Right cardiac atrium (tissue), 5 donors: ENCODE data around the gene SDK2. TPM values are rescaled to one million over a fixed set of nuclear protein-coding genes. Genes with fewer than 3 reads are reported as not detected.

ENCODE experiments used
- ATAC-seq, 2 donors: fragments of 200-7000 bp; cut with Tn5 transposase; one replicate each; pipeline versions ENCODE4 v1.8.0 to v1.9.1; 2020; ENCODE audit warnings: moderate library complexity in 2 of 2, mild to moderate bottlenecking in 1 of 2
- DNase-seq, 3 donors: peaks; one replicate each; pipeline ENCODE4 v3.0.0-alpha.2; 2020
- H3K27ac ChIP-seq: one replicate; pipeline ENCODE4 v1.5.1; 2013; ENCODE audit warnings: mild to moderate bottlenecking, low read length, control low read depth, moderate library complexity
- H3K27me3 ChIP-seq: one replicate; pipeline ENCODE4 v1.6.1; 2013; ENCODE audit not compliant: control insufficient read depth, insufficient read depth
- H3K4me1 ChIP-seq: one replicate; pipeline ENCODE4 v1.6.1; 2013; ENCODE audit warnings: low read length; ENCODE audit not compliant: control insufficient read depth, insufficient read depth
- H3K4me3 ChIP-seq: one replicate; pipeline ENCODE4 v1.5.1; 2013; ENCODE audit warnings: low read length, control low read depth
- H3K9me3 ChIP-seq: one replicate; pipeline ENCODE4 v1.6.1; 2013; ENCODE audit warnings: low read length; ENCODE audit not compliant: control insufficient read depth
- WGBS: extraction: QIAGEN DNeasy Blood & Tissue Kit; methylation state at CpG from one replicate; pipeline ENCODE4 v1.1.7; 2013; 5-methylcytosine and 5-hydroxymethylcytosine counted together
- intact Hi-C, 4 donors: fragments of 100-400 bp; cut with DNase I; formaldehyde crosslinking; loops; one replicate each; pipeline versions ENCODE4 v1.11.0 to v1.14.0; 2022 to 2023
- polyA plus RNA-seq: library from polyadenylated mRNA; stranded (reverse); fragments of 200-250 nt; gene quantifications from one replicate; pipeline ENCODE4 v1.2.3, GENCODE V29; 2013
- total RNA-seq, 4 donors: library from RNA; stranded (reverse); fragmentation: NEBNext Ultra II Directional; extraction: Animal tissue kit (Norgen Biotek cat#: 25700); gene quantifications; one replicate each; pipeline ENCODE4 v1.2.1, GENCODE V29; 2021
- donor health status: healthy with polysubstance abuse.
- donor health status: DM: no; HTN: yes; CAD: no.
- donor health status: DM: no; HTN: no; CAD: no.
- donor health status: DM: no; HTN: yes; CAD: no; lungs with severe emphysema.
- donor health status: DM: yes; HTN: yes; CAD: no.

SDK2 gene
- total and polyA plus RNA-seq, 5 donors, result 0.77 to 4.4 (median 2.0) TPM

DNA sequence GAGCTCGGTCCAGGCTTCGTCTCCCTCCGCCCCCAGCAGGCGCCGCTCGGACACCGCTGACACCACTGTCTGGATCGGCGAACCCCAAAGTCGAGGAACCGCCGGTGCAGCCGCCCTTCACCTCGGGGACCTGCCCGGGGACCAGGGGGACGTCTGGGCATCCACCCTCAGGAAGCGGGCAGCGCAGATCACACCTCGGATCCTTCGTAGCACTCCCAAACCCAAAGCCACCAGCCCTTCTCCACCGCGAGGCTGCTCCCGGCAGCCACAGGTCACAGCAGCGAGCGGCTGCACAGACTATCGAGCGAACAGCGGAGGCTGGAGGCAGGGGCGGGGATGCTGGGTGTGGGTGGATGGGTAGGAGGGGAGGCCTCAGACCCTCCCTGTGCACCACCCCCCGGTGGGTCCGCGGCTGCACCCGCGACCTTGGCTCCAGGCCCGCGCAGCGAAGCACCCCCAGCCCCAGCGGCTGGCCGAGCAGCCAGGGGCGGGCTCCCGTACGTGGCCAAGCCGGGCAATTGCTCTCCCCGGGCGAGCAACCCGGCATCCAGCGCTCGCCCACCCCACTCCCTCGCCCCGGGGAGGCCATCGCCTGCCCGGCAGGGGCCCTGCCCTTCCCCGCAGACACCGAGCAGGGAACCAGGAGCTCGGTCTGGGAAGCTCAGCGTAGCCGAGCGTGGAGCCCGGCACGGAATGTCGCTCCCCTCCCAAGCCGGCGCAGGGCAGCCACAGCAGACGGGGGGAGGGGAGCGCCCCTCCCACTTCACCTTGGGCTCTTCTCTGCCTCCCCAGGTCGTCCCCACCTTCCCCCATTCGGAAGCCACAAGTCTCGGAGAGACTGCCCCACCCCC lies 1.0 kb downstream of the SDK2 start:
- H3K9me3 ChIP-seq, result no peaks in the 10 kb centered on the region
- no peak overlapping the region for H3K27ac ChIP-seq
- intact Hi-C loops, result loop anchor here in 2 of 4 donors (10.0 kb wide), 2 partner anchors 208 to 532 kb away; no protein-coding TSS in a partner anchor
- ATAC-seq (peak; percentile 30 to 45), DNase-seq (peak in 2 of 3 donors; percentile 46 to 68)
- H3K4me3 ChIP-seq, result peak overlapping the region; percentile 62
- no peaks in the 10 kb centered on the region for H3K4me1 ChIP-seq
- H3K27me3 ChIP-seq, result no peaks in the 10 kb centered on the region
- WGBS, result under 1% methylated on average over 68 of the region's 68 CpGs

DNA sequence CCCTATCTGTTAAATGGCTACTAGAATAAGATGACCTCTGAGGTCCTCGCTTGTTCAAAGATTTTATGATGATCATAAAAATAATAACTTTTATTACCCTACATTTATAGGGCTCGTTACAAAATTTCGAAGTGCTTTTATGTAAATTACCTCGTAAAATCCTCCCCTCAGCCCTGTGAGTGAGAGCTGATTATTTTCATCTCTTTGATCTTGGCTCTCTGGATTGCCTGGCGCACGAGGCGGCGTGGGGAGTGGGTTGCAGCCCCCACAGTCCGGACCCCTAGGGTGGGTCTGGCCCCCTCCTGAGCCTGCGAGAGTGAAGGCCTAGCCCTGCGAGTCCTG lies 1.6 kb downstream of the SDK2 start:
- H3K27ac ChIP-seq, result no peak overlapping the region
- DNase-seq, result no peak
- H3K4me3 ChIP-seq, result no peak overlapping the region
- ATAC-seq, result no peak
- no peaks in the 10 kb centered on the region for H3K27me3 ChIP-seq
- no peaks in the 10 kb centered on the region for H3K9me3 ChIP-seq
- WGBS, result 29% methylated on average over 11 of the region's 11 CpGs
- intact Hi-C loops, result loop anchor here in 2 of 4 donors (10.0 kb wide), 2 partner anchors 208 to 532 kb away; no protein-coding TSS in a partner anchor
- H3K4me1 ChIP-seq, result no peaks in the 10 kb centered on the region

DNA sequence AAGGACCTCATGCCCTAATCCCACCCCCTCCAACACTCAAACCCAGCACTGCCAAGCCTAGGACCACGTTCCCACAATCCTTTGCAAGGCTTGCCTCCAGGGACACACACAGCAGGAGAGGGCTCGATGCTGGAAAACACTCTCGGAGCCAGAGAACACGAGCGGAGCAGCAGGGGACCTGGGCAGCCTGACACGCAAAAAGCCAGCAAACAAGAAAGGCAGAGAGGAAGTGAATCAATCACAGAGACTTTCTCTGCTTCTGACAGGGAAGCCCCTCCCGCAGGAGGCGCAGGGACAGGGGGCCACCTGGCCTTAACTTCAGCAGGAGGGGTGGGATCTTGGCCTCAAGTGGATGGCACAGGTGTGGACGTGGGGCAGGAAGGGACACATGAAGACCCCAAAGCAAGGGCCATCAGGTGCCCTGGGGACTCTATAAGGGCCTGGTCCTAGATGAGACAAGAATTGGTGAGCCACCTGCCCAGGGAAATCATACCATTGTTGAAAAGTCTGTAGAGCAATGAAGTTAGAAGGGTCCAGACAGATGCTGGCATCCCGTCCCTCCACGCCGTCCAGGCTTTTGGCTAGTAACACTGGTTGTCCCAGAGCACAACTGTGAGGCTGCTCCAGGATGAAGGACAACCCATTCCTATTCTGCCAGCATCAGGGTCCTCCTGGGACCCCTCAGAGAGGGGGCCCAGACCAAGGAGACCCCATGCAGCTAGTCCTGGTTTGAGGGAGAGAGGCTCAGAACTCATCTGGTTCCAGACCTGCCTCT lies 2.2 kb downstream of the SDK2 start:
- H3K27me3 ChIP-seq, result no peaks in the 10 kb centered on the region
- no peaks in the 10 kb centered on the region for H3K4me1 ChIP-seq
- no peaks in the 10 kb centered on the region for H3K9me3 ChIP-seq
- no peak overlapping the region for H3K4me3 ChIP-seq
- no peak for ATAC-seq
- intact Hi-C loops, result loop anchor here in 2 of 4 donors (10.0 kb wide), 2 partner anchors 207 to 533 kb away; no protein-coding TSS in a partner anchor
- WGBS, result 42% methylated on average over 12 of the region's 12 CpGs
- no peak for DNase-seq
- H3K27ac ChIP-seq, result no peak overlapping the region

- Histone ChIP-seq H3K9me3 (no peaks in the 10 kb centered on the region), H3K4me3 (no peak overlapping the region), H3K27me3 (no peaks in the 10 kb centered on the region), H3K4me1 (no peaks in the 10 kb centered on the region), H3K27ac (no peak overlapping the region)
- intact Hi-C loops, result loop anchor here in 2 of 4 donors (10.0 kb wide), 2 partner anchors 206 to 534 kb away; no protein-coding TSS in a partner anchor
- no peak for ATAC-seq
- 58% methylated on average over 4 of the region's 4 CpGs for WGBS
- no peak for DNase-seq
Observed at GRCh38 chr17:73640691-73641090, 3.6 kb downstream of the SDK2 start.

- no peaks in the 10 kb centered on the region for H3K4me1 ChIP-seq
- intact Hi-C loops, result loop anchor here in 2 of 4 donors (10.0 kb wide), 2 partner anchors 205 to 535 kb away; no protein-coding TSS in a partner anchor
- H3K27ac ChIP-seq, result no peak overlapping the region
- DNase-seq (no peak), ATAC-seq (no peak)
- H3K4me3 ChIP-seq, result no peak overlapping the region
- 53% methylated on average over 12 of the region's 12 CpGs for WGBS
- H3K27me3 ChIP-seq, result no peaks in the 10 kb centered on the region
- no peaks in the 10 kb centered on the region for H3K9me3 ChIP-seq
Observed at GRCh38 chr17:73639932-73640331, 4.3 kb downstream of the SDK2 start.

- intact Hi-C loops, result no loop called here
- no peaks in the 10 kb centered on the region for H3K27me3 ChIP-seq
- H3K4me1 ChIP-seq, result no peaks in the 10 kb centered on the region
- ATAC-seq, result peak; percentile 24 to 45
- peak in 2 of 3 donors; percentile 52 to 69 for DNase-seq
- no peak overlapping the region for H3K4me3 ChIP-seq
- no peaks in the 10 kb centered on the region for H3K9me3 ChIP-seq
- WGBS, result 55% methylated on average over 11 of the region's 11 CpGs
- no peak overlapping the region for H3K27ac ChIP-seq
Observed at GRCh38 chr17:73639322-73639721, 4.9 kb downstream of the SDK2 start.

GRCh38 chr17:73638556-73638955 lies 5.7 kb downstream of the SDK2 start:
- no peaks in the 10 kb centered on the region for H3K4me1 ChIP-seq
- 92% methylated on average over 3 of the region's 3 CpGs for WGBS
- H3K4me3 ChIP-seq, result no peak overlapping the region
- H3K27me3 ChIP-seq, result no peaks in the 10 kb centered on the region
- DNase-seq (no peak), ATAC-seq (no peak)
- H3K9me3 ChIP-seq, result no peaks in the 10 kb centered on the region
- H3K27ac ChIP-seq, result no peak overlapping the region
- intact Hi-C loops, result no loop called here

DNA sequence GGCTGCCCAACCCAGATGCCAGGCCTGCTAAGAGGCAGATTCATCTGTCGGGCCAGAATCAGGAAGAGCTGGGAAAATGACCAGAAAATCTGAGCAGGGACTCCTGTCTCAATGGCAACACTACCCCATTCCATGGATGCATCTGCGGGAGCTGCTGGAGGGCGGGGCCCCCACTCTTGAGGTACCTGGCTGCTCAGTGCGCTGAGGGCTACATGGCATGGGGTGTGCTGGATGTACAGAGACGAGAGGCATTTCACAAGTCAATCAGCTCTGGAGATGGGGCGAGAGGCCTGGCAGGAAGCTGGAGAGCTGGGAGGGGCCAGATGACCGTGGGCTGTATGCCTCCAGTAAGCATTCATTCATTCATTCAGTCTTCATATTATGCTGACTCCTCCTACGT lies 6.4 kb downstream of the SDK2 start:
- Histone ChIP-seq H3K4me1 (no peaks in the 10 kb centered on the region), H3K27ac (no peak overlapping the region), H3K9me3 (no peaks in the 10 kb centered on the region), H3K27me3 (no peaks in the 10 kb centered on the region), H3K4me3 (no peak overlapping the region)
- WGBS, result 85% methylated on average over 8 of the region's 8 CpGs
- intact Hi-C loops, result no loop called here
- no peak for DNase-seq
- ATAC-seq, result no peak

DNA sequence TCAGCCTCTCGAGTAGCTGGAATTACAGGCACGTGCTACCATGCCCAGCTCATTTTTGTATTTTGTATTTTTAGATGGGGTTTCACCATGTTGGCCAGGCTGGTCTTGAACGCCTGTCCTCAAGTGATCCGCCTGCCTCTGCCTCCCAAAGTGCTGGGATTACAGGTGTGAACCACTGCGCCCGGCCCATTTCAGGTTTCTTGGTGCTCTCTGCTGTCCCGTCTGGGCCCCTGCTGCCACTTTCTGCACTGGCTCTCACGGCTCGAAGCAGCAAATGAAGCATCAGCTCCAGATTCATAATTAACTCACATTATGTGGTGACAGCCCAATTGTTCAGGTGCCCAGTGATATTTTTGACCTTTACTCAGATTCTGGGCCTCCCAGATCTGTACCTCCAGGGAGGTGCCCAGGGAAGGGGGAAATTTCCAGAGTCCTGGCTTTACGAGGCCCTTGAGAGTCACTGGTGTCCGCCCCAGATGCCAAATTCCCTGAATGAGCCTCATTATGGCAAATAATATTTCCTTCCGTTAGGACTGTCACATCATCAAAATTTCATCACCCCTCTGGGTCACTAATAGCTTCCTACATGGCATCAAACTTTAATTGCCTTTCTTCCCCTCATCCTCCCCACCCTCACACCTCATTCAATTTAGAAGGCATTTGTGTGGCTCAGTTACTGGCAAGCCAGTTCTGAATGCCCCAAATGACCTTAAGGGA lies 9.0 kb downstream of the SDK2 start:
- no peak overlapping the region for H3K4me3 ChIP-seq
- no peak for DNase-seq
- H3K4me1 ChIP-seq, result no peaks in the 10 kb centered on the region
- intact Hi-C loops, result no loop called here
- no peaks in the 10 kb centered on the region for H3K9me3 ChIP-seq
- no peak overlapping the region for H3K27ac ChIP-seq
- WGBS, result 89% methylated on average over 12 of the region's 12 CpGs
- no peak for ATAC-seq
- no peaks in the 10 kb centered on the region for H3K27me3 ChIP-seq

- ATAC-seq, result no peak
- H3K9me3 ChIP-seq, result no peaks in the 10 kb centered on the region
- no peak overlapping the region for H3K4me3 ChIP-seq
- H3K27me3 ChIP-seq, result no peaks in the 10 kb centered on the region
- WGBS, result 80% methylated on average over 5 of the region's 5 CpGs
- intact Hi-C loops, result no loop called here
- no peak overlapping the region for H3K27ac ChIP-seq
- no peaks in the 10 kb centered on the region for H3K4me1 ChIP-seq
- no peak for DNase-seq
Observed at GRCh38 chr17:73634629-73635028, 9.6 kb downstream of the SDK2 start.
